Measurements from ENCODE around the gene NKD1.

DNA sequence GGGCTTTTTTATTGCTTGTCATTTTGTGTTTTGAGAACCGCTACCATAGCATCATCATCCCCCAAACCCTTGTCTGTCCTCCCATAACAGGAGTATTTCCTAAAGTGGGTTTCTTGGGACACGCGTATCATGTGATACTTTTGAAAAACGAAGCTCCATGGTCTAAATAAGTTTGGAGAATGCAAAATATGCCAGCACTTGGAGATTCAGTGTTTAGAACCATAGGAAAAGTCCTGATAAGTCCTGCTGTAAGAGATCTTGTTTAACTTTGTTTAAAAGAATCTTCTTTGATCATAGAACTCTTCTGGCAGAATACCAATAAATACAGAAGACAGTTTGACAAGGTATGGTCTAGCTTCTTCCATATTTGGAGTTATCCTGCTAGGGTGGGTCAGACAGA lies 59.3 kb downstream of the NKD1 start:
- no peak for TF ChIP-seq EZH2 (IDR thresholded peaks at IDR 0.05)
- TF ChIP-seq, protein P1, sequence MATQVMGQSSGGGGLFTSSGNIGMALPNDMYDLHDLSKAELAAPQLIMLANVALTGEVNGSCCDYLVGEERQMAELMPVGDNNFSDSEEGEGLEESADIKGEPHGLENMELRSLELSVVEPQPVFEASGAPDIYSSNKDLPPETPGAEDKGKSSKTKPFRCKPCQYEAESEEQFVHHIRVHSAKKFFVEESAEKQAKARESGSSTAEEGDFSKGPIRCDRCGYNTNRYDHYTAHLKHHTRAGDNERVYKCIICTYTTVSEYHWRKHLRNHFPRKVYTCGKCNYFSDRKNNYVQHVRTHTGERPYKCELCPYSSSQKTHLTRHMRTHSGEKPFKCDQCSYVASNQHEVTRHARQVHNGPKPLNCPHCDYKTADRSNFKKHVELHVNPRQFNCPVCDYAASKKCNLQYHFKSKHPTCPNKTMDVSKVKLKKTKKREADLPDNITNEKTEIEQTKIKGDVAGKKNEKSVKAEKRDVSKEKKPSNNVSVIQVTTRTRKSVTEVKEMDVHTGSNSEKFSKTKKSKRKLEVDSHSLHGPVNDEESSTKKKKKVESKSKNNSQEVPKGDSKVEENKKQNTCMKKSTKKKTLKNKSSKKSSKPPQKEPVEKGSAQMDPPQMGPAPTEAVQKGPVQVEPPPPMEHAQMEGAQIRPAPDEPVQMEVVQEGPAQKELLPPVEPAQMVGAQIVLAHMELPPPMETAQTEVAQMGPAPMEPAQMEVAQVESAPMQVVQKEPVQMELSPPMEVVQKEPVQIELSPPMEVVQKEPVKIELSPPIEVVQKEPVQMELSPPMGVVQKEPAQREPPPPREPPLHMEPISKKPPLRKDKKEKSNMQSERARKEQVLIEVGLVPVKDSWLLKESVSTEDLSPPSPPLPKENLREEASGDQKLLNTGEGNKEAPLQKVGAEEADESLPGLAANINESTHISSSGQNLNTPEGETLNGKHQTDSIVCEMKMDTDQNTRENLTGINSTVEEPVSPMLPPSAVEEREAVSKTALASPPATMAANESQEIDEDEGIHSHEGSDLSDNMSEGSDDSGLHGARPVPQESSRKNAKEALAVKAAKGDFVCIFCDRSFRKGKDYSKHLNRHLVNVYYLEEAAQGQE (IDR thresholded peaks at IDR 0.05; ENCODE audit: low read depth) = no peak
- TF ChIP-seq ZNF274 (IDR thresholded peaks at IDR 0.05; ENCODE audit: low read depth, low read length) = no peak
- TF ChIP-seq, protein P2, sequence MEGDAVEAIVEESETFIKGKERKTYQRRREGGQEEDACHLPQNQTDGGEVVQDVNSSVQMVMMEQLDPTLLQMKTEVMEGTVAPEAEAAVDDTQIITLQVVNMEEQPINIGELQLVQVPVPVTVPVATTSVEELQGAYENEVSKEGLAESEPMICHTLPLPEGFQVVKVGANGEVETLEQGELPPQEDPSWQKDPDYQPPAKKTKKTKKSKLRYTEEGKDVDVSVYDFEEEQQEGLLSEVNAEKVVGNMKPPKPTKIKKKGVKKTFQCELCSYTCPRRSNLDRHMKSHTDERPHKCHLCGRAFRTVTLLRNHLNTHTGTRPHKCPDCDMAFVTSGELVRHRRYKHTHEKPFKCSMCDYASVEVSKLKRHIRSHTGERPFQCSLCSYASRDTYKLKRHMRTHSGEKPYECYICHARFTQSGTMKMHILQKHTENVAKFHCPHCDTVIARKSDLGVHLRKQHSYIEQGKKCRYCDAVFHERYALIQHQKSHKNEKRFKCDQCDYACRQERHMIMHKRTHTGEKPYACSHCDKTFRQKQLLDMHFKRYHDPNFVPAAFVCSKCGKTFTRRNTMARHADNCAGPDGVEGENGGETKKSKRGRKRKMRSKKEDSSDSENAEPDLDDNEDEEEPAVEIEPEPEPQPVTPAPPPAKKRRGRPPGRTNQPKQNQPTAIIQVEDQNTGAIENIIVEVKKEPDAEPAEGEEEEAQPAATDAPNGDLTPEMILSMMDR (IDR thresholded peaks at IDR 0.05 in 2 of 3, conservative IDR thresholded peaks at IDR 0.05 in 1 of 3; ENCODE audit: borderline replicate concordance in 1 of 3, insufficient read depth in 1 of 3, low read depth in 2 of 3, low read length in 2 of 3) = no peak
- no peak for TF ChIP-seq EGR1 (IDR thresholded peaks at IDR 0.05; ENCODE audit: low read depth)
